HG02943 (cell line): Measurements from ENCODE around the gene TPD52L3.

Experiments
- ATAC-seq: cut with Tn5 transposase; IDR thresholded peaks from one replicate; pipeline ENCODE4 v1.9.1; 2021; ENCODE audit warnings: mild to moderate bottlenecking, low read depth, moderate library complexity; ENCODE audit not compliant: unreplicated experiment

Gene TPD52L3

GRCh38 chr9:6328103-6328502 lies at the start of gene TPD52L3:
Gene TPD52L3 (plus strand): TSS chr9:6328375. CDS start chr9:6328596, 221 bp downstream.
- no peak for ATAC-seq

GRCh38 chr9:6301858-6302257 lies 26.3 kb upstream of the TPD52L3 start:
- no peak for ATAC-seq

- no peak for ATAC-seq
Observed at GRCh38 chr9:6302417-6302816, 25.8 kb upstream of the TPD52L3 start.

- ATAC-seq = no peak
Observed at GRCh38 chr9:6304232-6304631, 23.9 kb upstream of the TPD52L3 start.

GRCh38 chr9:6305954-6306563 lies 22.1 kb upstream of the TPD52L3 start:
- ATAC-seq = no peak

GRCh38 chr9:6307551-6308096 lies 20.6 kb upstream of the TPD52L3 start:
- ATAC-seq = no peak

- ATAC-seq = no peak
Observed at GRCh38 chr9:6330958-6331634, 2.9 kb downstream of the TPD52L3 start.

- ATAC-seq = no peak
Observed at GRCh38 chr9:6334305-6334704, 6.1 kb downstream of the TPD52L3 start.

- ATAC-seq = no peak
Observed at GRCh38 chr9:6348766-6349165, 20.6 kb downstream of the TPD52L3 start.

- no peak for ATAC-seq
Observed at GRCh38 chr9:6351737-6352136, 23.6 kb downstream of the TPD52L3 start.

GRCh38 chr9:6354072-6354686 lies 26.0 kb downstream of the TPD52L3 start:
- ATAC-seq = peak; percentile 97

- ATAC-seq = no peak
Observed at GRCh38 chr9:6355728-6356127, 27.6 kb downstream of the TPD52L3 start.

- ATAC-seq = no peak
Observed at GRCh38 chr9:6356441-6356840, 28.3 kb downstream of the TPD52L3 start.

GRCh38 chr9:6356904-6357303 lies 28.7 kb downstream of the TPD52L3 start:
- ATAC-seq = no peak

- no peak for ATAC-seq
Observed at GRCh38 chr9:6367128-6367890, 39.1 kb downstream of the TPD52L3 start.

GRCh38 chr9:6368831-6369230 lies 40.7 kb downstream of the TPD52L3 start:
- ATAC-seq = no peak
